Measurements from ENCODE around the gene NFE2L2.

NFE2L2 gene

GRCh38 chr2:177306550-177306949 lies 42.0 kb upstream of the NFE2L2 start:
- no peak overlapping the region for H3K4me2 ChIP-seq (ENCODE audit: low read length)
- no peak overlapping the region for H2AFZ ChIP-seq (ENCODE audit: low read depth, low read length)
- TF ChIP-seq EZH2phosphoT487 (IDR thresholded peaks at IDR 0.05; ENCODE audit: low read depth), result no peak
- TF ChIP-seq CTCF (IDR thresholded peaks at IDR 0.05; ENCODE audit: low read depth, low read length), result no peak
- no peak overlapping the region for H3K27ac ChIP-seq (ENCODE audit: low read length)
- H3K9me3 ChIP-seq (ENCODE audit: insufficient read depth, low read length), result no peaks in the 10 kb centered on the region
- H3K36me3 ChIP-seq (replicated peaks; ENCODE audit: low read depth, low read length), result no peaks in the 10 kb centered on the region
- H3K27me3 ChIP-seq (ENCODE audit: low read depth, low read length), result no peaks in the 10 kb centered on the region
- no peak overlapping the region for H3K4me3 ChIP-seq (ENCODE audit: low read length)
- no peak overlapping the region for H3K9ac ChIP-seq (ENCODE audit: low read length)
- H4K20me1 ChIP-seq (ENCODE audit: insufficient read depth, low read length), result no peaks in the 10 kb centered on the region
- H3K4me1 ChIP-seq (ENCODE audit: low read length), result no peaks in the 10 kb centered on the region
- H3K79me2 ChIP-seq (ENCODE audit: low read length), result no peaks in the 10 kb centered on the region

GRCh38 chr2:177303939-177304338 lies 39.4 kb upstream of the NFE2L2 start:
- Histone ChIP-seq H2AFZ (ENCODE audit: low read depth, low read length) (no peak overlapping the region), H3K27me3 (ENCODE audit: low read depth, low read length) (no peaks in the 10 kb centered on the region), H3K4me3 (ENCODE audit: low read length) (no peak overlapping the region), H3K27ac (ENCODE audit: low read length) (no peak overlapping the region), H4K20me1 (ENCODE audit: insufficient read depth, low read length) (no peaks in the 10 kb centered on the region), H3K4me1 (ENCODE audit: low read length) (no peaks in the 10 kb centered on the region), H3K9me3 (ENCODE audit: insufficient read depth, low read length) (no peaks in the 10 kb centered on the region), H3K36me3 (replicated peaks; ENCODE audit: low read depth, low read length) (no peaks in the 10 kb centered on the region), H3K79me2 (ENCODE audit: low read length) (no peaks in the 10 kb centered on the region), H3K9ac (ENCODE audit: low read length) (no peak overlapping the region), H3K4me2 (ENCODE audit: low read length) (no peak overlapping the region)
- TF ChIP-seq CTCF (IDR thresholded peaks at IDR 0.05; ENCODE audit: low read depth, low read length) (no peak), EZH2phosphoT487 (IDR thresholded peaks at IDR 0.05; ENCODE audit: low read depth) (no peak)

- Histone ChIP-seq H3K27me3 (ENCODE audit: low read depth, low read length) (no peaks in the 10 kb centered on the region), H4K20me1 (ENCODE audit: insufficient read depth, low read length) (no peaks in the 10 kb centered on the region), H3K4me2 (ENCODE audit: low read length) (no peak overlapping the region), H3K4me1 (ENCODE audit: low read length) (no peaks in the 10 kb centered on the region), H3K9me3 (ENCODE audit: insufficient read depth, low read length) (no peaks in the 10 kb centered on the region), H3K9ac (ENCODE audit: low read length) (no peak overlapping the region), H3K27ac (ENCODE audit: low read length) (no peak overlapping the region), H2AFZ (ENCODE audit: low read depth, low read length) (no peak overlapping the region), H3K4me3 (ENCODE audit: low read length) (no peak overlapping the region), H3K36me3 (replicated peaks; ENCODE audit: low read depth, low read length) (no peaks in the 10 kb centered on the region), H3K79me2 (ENCODE audit: low read length) (no peaks in the 10 kb centered on the region)
- TF ChIP-seq EZH2phosphoT487 (IDR thresholded peaks at IDR 0.05; ENCODE audit: low read depth), result no peak
- TF ChIP-seq CTCF (IDR thresholded peaks at IDR 0.05; ENCODE audit: low read depth, low read length), result no peak
Observed at GRCh38 chr2:177302552-177302951, 38.0 kb upstream of the NFE2L2 start.

- Histone ChIP-seq H3K27ac (ENCODE audit: low read length) (no peak overlapping the region), H3K36me3 (replicated peaks; ENCODE audit: low read depth, low read length) (no peaks in the 10 kb centered on the region), H3K4me2 (ENCODE audit: low read length) (no peak overlapping the region), H4K20me1 (ENCODE audit: insufficient read depth, low read length) (no peaks in the 10 kb centered on the region), H3K9ac (ENCODE audit: low read length) (no peak overlapping the region), H3K4me3 (ENCODE audit: low read length) (no peak overlapping the region), H3K4me1 (ENCODE audit: low read length) (peaks cover 3% of the 10 kb centered on the region), H2AFZ (ENCODE audit: low read depth, low read length) (no peak overlapping the region), H3K79me2 (ENCODE audit: low read length) (no peaks in the 10 kb centered on the region), H3K27me3 (ENCODE audit: low read depth, low read length) (no peaks in the 10 kb centered on the region; the same call in 1 of the 2 replicates), H3K9me3 (ENCODE audit: insufficient read depth, low read length) (no peaks in the 10 kb centered on the region)
- TF ChIP-seq EZH2phosphoT487 (IDR thresholded peaks at IDR 0.05; ENCODE audit: low read depth), result no peak
- TF ChIP-seq CTCF (IDR thresholded peaks at IDR 0.05; ENCODE audit: low read depth, low read length), result no peak
Observed at GRCh38 chr2:177298191-177298590, 33.7 kb upstream of the NFE2L2 start.
